ENCODE results near the gene VAMP2. TPM values are rescaled to one million over a fixed set of nuclear protein-coding genes. Genes with fewer than 3 reads are reported as not detected.

The VAMP2 gene
- total and polyA plus RNA-seq, 9 of the 15 experiments (the other 6 are each of a cell fraction or from before 2014, with no cell fraction given): 2.3 to 31.8 (median 6.0) TPM

- TF ChIP-seq CUX1 (CRISPR knock-in tag; IDR thresholded peaks at IDR 0.05): no peak
- no peak for TF ChIP-seq ZBTB49 (CRISPR knock-in tag; IDR thresholded peaks at IDR 0.05; ENCODE audit: borderline replicate concordance)
- TF ChIP-seq ZNF253 (CRISPR knock-in tag; conservative IDR thresholded peaks at IDR 0.05): no peak
- no peak for TF ChIP-seq ZNF239 (CRISPR knock-in tag; IDR thresholded peaks at IDR 0.05)
- no peak for TF ChIP-seq RBM15 (IDR thresholded peaks at IDR 0.05; ENCODE audit: insufficient read depth, low read length)
- TF ChIP-seq ZNF274 (IDR thresholded peaks at IDR 0.05; ENCODE audit: borderline replicate concordance, low read depth, low read length): no peak
- TF ChIP-seq LCOR (CRISPR knock-in tag; IDR thresholded peaks at IDR 0.05): no peak
- TF ChIP-seq BRCA1 (IDR thresholded peaks at IDR 0.05): no peak
- TF ChIP-seq BRCA1 (CRISPR knock-in tag; IDR thresholded peaks at IDR 0.05): no peak
- no peak for TF ChIP-seq MEF2A (IDR thresholded peaks at IDR 0.05; ENCODE audit: control insufficient read depth, low read depth, low read length)
- TF ChIP-seq TAF1 (IDR thresholded peaks at IDR 0.05; ENCODE audit: control insufficient read depth, extremely low read depth, insufficient read depth, low read length, severe bottlenecking): no peak
- TF ChIP-seq ZNF57 (CRISPR knock-in tag; IDR thresholded peaks at IDR 0.05): no peak
- TF ChIP-seq, protein P1, sequence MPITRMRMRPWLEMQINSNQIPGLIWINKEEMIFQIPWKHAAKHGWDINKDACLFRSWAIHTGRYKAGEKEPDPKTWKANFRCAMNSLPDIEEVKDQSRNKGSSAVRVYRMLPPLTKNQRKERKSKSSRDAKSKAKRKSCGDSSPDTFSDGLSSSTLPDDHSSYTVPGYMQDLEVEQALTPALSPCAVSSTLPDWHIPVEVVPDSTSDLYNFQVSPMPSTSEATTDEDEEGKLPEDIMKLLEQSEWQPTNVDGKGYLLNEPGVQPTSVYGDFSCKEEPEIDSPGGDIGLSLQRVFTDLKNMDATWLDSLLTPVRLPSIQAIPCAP (CRISPR knock-in tag; IDR thresholded peaks at IDR 0.05; ENCODE audit: borderline replicate concordance): no peak
- no peak for TF ChIP-seq ZNF165 (CRISPR knock-in tag; IDR thresholded peaks at IDR 0.05; ENCODE audit: borderline replicate concordance)
- TF ChIP-seq TEAD1 (CRISPR knock-in tag; IDR thresholded peaks at IDR 0.05): peak in 1 of 2 experiments; percentile 70; a peak in 1 of 4 replicates
- no peak for TF ChIP-seq RBFOX2 (IDR thresholded peaks at IDR 0.05; ENCODE audit: low read depth, low read length)
- TF ChIP-seq ILF3 (IDR thresholded peaks at IDR 0.05; ENCODE audit: borderline replicate concordance): no peak; the same call in 1 of the 2 replicates
- peak; percentile 55; the same call in 1 of the 2 replicates for TF ChIP-seq ZNF134 (CRISPR knock-in tag; conservative IDR thresholded peaks at IDR 0.05)
- TF ChIP-seq ARNT (IDR thresholded peaks at IDR 0.05): peak; percentile 27 to 74; a peak in 2 of 4 replicates
- TF ChIP-seq NONO (IDR thresholded peaks at IDR 0.05; ENCODE audit: low read depth in 2 of 2, low read length in 1 of 2): no peak
Observed at GRCh38 chr17:8186787-8187516, 24.2 kb upstream of the VAMP2 start (continued).
